Testis (tissue), 2 donors: Measurements from ENCODE around the gene BRAF.

Experiments used
- CTCF ChIP-seq, 3 experiments: fragments of 450-650 bp in 2 of 3; fragments of 200-600 bp in 1 of 3; sonication (generic) in 1 of 3; IDR thresholded peaks; one replicate each; pipeline ENCODE4 v1.5.1; 2016 to 2019; ENCODE audit warnings: antibody characterized with exemption in 3 of 3, mild to moderate bottlenecking in 2 of 3, moderate library complexity in 1 of 3
- POLR2A ChIP-seq: fragments of 450-650 bp; IDR thresholded peaks from one replicate; pipeline ENCODE4 v1.6.1; 2017; ENCODE audit warnings: antibody characterized with exemption, mild to moderate bottlenecking, moderate library complexity

DNA sequence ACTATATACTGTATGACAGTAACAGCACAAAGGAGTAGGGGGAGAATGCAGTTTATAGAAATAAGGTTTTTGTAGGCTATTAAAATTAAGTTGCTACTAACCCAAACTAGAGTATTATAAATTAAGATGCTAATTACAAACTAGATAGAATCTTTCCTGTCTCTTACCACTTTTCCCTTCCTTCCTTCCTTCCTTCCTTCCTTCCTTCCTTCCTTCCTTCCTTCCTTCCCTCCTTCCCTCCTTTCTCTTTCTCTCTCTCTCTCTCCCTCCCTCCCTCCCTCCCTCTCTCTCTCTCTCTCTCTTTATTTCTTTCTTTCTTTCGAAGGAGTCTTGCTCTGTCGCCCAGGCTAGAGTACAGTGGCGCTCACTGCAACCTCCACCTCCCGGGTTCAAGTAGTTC is 36.4 kb upstream of the BRAF start:
- no peak for TF ChIP-seq CTCF (IDR thresholded peaks at IDR 0.05)
- no peak for TF ChIP-seq POLR2A
